Activated CD8-positive, alpha-beta memory T cell treated with anti-CD3 and anti-CD28 coated beads, Interleukin-2, amount 50 U/mL, for 48 hours (primary cell): ENCODE results near the gene BRINP1.
A peak's percentile ranks its signal among the peaks of the same experiment; 100 is the strongest.

Experiments
- DNase-seq: peaks from one replicate; pipeline ENCODE4 v3.0.0-alpha.2; 2020

BRINP1 gene, protein sequence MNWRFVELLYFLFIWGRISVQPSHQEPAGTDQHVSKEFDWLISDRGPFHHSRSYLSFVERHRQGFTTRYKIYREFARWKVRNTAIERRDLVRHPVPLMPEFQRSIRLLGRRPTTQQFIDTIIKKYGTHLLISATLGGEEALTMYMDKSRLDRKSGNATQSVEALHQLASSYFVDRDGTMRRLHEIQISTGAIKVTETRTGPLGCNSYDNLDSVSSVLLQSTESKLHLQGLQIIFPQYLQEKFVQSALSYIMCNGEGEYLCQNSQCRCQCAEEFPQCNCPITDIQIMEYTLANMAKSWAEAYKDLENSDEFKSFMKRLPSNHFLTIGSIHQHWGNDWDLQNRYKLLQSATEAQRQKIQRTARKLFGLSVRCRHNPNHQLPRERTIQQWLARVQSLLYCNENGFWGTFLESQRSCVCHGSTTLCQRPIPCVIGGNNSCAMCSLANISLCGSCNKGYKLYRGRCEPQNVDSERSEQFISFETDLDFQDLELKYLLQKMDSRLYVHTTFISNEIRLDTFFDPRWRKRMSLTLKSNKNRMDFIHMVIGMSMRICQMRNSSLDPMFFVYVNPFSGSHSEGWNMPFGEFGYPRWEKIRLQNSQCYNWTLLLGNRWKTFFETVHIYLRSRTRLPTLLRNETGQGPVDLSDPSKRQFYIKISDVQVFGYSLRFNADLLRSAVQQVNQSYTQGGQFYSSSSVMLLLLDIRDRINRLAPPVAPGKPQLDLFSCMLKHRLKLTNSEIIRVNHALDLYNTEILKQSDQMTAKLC

DNA sequence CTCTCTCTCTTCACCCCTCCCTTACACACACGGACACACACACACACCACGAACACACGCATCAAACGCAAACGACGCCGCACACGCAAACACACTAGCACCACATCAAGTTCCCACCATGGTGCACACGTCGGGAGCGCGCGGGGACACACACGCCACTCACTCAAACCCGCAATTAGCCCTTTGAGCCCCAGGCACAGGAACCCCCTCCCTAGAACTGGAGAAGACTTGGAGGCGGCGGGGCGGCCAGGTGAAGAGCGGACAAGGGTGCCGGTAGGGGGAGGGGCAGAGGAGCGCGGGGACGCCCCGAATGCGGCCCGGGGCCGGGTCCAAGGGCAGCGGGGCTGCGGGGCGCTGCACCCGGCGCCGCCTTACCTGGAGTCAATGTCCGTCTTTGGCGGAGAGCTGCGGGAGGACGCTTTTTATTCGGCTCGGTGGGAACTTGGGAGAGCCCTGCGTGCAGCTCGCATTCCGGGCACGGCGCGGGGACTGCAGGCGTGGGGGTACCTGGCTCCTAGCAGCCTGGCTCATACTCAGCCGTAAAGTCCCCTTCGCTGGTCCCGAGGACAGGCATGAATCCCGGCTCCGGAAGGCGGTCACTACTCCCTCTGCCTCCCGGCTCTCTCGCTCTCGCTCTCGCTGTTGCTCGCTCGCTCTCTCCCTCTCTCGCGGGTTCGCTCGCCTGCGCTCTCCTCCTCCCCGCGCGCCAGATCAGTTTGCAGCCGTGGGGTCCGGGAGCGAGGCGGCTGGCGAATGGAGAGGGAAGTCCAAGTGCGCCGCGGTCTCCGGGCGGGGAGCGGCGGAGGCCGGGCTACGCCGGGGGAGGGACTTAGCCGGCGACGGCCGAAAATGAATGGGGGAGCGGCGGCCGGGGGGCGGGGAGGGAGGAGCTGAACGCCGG is at the start of gene BRINP1:
BRINP1 (minus strand) TSS at position 755 of the 901 bp plus-strand sequence. CDS start 56,080 bp downstream, outside the sequence.
- no peak for DNase-seq

DNA sequence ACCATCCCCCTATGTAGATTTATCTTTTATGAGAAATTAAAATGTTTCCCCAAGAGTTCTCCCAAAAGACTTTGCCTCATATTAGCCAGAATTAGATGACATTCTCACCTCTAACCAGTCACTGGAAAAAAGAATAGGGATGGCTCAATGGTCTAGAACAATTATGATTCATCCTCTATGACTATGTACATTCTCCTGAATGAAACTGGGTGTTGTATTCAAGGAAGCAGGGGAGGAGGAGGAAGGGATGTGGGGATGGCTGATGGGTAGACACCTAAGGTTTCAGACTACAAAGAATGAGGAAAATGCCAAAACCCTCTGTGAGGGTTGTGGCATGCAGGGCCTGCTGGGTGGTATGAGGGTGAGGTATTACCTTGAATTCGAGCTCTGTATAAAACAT is 49.5 kb upstream of the BRINP1 start:
- DNase-seq = no peak

DNA sequence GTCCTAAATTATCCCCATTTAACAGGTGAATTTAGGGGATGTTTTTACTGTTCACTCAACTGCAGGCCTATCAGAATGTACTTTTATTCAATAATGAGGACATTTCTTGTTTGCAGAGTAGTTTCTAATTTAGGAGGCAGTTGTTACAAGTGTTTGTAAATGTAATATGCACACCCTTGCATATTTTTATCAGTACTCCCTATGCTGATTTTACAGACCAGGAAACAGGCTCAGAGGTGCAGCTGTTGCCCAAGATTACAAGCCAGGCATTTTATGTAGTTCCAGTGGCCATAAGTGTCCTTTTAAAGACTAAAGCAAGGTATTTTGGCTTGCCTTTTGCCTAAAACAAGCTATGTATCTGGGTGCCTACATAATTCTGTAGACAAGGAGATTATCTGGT is 47.6 kb upstream of the BRINP1 start:
- no peak for DNase-seq

DNA sequence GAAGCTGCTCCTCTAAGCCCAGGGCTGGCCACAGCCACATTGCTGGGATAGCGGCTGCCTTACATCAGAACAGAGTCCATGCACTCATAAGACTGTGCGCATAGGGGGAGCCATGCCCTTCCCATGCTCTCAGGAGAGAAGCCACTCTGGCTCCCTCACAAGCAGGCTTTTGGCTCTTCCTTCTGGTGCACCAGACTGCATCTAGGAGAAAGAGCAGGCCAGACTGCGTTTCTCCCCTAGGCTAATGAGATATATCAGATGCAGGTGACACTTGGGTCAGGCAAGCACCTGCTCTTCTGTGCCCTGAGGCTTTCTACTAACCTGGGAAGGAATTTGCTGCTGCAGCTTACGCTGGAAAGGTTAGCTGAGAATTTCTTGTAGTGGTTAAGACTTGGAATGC is 43.2 kb upstream of the BRINP1 start:
- DNase-seq = no peak

DNA sequence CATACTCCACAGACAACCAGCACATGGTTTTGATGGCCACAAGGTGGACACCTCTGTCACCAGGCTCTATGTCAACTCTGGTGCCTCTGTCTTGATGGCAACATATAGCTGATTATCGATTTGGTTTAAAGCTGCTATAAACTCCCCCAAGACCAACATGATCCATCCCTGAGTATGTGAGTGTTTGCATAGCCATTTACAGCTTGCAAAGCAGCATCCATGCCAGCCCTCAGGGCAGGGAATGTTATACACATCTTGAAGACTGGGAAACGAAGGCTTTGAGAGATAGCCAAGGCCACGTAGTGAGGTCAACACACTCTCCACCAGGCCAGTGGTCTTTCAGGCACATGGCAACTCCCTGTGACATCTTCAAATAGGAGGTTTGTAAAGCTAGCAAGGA is 40.3 kb upstream of the BRINP1 start:
- no peak for DNase-seq

DNA sequence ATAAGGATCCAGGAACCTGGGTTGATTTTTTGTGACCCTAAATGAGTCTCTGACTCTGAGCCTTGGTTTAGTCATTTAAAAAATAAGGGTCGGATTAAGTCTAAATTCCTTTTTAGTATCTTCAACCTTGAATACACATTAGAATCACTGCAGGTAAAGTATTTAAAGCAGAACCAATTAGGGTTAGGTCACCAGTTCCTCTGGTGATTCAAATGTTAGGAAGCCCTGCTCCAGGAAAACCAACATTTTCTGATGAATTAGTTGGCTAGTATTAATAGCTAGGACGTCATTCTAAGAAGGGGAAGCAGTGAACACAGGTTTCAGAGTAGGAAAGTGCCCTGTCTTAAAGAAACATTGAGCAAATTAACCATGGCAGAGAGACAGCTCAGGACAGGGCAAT is 31.4 kb upstream of the BRINP1 start:
- no peak for DNase-seq

DNA sequence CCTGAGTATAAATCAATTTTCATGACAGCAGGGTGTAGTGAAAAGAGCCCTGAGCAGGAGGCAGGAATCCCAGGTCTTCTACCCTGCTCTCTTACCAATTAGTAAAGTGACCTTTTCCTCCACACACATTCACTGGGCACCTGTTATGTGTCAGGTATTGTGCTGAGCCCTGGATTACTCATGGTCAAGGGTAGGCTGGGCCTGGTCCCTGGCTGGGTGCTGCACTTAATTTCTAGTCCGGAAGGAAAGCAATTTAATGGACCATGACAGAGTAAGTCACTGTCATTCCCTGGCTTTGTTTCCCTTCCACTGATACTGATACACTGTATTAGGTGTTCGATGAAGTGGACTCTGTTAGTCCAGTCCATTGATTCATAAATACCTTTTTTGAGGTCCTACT is 29.1 kb upstream of the BRINP1 start:
- DNase-seq = no peak

DNA sequence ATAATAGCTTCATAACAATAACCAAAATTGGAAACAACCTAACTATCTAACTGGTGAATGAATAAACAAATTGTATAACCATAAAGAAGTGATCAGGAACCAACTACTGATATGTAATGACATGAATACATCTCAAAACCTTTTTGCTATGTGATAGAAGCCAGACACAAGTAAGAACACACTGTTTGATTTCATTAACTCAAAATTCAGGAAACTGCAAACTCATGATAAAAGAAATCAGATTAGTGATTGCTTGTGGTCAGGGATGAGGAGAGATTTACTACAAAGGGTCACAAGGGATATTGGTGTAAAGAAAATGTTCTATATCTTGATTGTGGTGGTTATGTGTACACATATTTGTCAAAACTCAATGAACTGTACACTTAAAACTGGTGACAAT is 22.6 kb upstream of the BRINP1 start:
- no peak for DNase-seq

DNA sequence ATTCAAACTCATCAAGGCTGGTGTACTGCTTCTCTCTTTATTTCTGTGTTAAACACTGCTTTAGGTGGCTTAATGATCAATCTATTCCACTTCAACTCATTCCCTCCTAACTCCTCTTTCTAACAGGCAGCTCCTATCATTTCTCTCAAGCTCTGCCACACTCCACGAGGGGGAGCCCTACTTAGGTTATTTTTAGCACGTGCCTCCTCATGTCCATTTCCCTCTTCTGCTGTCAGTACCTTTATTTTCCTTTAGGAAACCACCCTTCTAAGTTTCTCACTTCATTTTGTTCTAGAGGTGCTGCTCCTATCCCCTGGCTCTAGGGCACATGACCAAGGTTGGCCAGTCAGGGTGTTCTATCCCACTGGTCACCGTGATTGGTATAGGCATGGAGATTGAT is 6.7 kb upstream of the BRINP1 start:
- DNase-seq = no peak

DNA sequence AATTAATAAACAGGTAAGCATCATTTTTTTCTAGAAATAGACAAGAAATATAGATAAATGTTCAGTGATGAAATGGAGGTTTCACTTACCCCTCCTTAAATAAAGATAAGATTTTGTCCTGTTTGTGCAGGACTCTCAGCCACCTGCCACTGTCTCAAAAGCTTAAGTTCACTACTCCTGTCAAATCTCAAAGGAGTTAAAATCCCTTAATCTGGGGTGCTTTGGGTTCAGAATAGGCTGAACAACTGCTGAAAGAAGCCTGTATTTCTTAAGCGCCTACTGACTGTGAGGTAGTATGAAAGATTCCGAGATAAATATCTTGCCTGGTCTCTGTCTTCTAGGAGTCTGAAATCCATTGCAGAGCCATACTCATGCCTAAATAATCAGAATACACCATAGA is 3.7 kb upstream of the BRINP1 start:
- no peak for DNase-seq

DNA sequence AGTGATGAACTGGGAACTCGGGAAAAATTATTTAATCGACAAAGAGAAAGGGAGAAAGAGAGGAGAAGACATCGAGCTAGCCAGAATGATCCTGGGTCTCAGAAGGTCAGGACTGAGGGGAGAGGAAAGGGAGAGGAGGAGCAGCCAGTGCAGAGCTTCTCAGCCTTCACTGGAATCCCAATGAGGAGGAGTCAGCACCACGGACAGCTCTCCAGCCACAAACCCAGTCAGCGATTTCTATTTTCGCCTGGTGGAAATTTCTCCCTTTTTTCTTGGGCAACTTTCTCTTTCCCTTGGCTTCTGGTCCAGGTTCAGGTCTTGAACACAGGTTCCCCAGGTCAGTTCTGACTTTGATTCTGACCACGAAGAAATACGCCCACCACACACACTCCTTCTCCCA is 1.6 kb upstream of the BRINP1 start:
- DNase-seq = peak; percentile 50

DNA sequence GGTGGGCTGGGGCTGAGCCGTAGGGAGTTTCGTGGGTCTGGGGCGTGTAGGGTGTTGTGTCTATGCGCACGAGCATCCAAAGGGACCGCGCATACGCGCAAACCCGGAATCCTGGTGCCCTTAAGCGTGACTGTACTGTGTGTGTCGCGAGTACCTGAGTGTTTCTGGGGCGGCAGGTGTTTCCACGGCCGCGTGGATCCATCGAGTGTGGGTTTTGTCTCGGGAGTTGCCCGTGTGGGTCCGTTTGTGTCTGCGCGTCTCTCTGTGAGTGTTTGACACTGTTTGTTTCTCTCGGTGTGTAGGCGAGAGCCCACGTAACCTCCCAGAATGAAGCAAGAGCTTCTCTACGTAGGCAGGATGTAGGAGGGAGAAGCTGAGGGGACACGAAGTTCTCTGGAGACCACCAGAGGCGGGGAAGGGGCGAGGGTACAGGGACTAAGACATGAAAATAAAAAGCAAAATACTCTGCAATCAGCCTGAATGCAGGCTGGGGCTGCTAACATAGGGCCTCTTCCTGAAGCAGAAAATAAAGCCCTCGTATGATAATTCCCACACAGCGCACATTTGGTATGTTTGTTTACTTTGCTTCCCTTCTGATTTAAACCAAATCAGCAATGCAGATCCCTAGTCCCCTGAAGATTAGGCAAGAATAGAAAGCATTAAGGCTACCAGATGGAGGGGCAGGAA is 588 bp upstream of the BRINP1 start:
- no peak for DNase-seq

DNA sequence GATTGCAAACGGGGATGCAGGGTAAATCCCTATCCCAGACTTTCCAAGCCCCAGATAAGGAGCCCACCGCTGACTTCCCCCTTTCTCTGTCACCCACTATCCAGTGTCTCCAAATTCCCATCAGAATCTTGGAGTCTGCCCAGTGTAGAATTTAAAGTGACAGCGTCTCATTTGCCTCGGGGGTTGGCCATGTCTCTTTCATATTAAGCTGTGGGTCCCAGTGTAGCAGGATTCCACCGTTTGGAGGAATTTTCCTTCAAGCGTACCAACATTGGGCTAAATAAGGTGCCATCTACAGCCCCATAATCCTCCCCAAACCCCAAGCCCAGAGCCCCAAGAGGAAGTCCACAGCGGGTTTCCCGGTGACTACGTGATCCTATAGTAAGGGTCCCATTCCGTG is 1.1 kb downstream of the BRINP1 start:
- DNase-seq = no peak

DNA sequence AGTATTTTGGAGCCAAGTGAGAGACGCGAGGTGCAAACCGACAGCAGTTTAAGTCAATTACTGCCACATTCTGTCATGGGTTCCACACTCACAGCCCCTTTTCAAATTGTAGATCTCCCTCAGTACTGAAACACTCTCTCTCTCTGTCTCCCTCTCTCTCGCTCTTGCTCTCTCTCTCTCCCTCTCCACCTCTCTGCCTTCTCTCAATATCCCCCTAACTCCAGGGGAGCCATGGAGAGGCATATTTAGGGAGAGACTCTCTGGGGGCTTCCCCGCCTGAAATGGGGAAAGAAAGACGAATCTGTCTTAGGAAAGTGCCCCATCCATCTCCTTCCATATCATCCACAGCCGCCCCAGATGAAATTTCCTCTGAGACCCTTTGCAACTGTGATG is 1.6 kb downstream of the BRINP1 start:
- DNase-seq = no peak

DNA sequence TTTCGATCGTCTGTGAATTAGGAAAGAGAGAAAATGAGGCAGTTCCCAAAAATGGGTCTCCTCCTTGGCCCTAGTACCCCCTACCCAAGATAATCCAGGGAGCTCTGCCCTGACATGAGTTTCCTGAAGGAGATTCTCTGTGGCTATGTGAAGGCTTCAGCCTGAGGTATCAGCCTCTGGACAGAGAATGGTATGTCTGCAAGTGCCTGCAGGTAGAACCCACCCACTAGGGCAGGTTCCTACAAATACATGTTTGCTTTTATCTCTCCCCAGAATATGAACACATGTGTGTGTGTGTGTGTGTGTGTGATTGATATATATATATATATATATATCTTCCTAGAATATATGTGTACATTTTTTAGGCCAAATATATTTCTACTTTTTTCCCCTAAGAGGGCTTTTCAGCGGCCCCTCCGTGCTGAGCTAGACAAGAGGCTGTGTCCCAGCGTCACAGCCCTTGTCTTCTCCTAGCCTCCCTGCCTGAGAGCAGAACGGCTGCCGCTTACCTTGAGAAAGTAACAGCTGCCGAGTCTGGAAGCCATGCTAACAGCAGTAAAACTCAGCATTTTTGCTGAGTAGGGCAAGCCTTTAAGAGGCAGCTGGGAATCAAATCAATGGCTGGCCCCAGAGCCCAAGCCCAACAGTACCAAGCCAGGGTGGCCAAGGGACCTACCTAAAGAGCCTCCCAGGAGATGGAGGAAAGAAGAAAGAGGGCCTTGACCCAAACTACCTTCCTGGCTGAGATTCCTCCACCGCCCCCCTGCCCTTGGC is 2.1 kb downstream of the BRINP1 start:
- DNase-seq = no peak

DNA sequence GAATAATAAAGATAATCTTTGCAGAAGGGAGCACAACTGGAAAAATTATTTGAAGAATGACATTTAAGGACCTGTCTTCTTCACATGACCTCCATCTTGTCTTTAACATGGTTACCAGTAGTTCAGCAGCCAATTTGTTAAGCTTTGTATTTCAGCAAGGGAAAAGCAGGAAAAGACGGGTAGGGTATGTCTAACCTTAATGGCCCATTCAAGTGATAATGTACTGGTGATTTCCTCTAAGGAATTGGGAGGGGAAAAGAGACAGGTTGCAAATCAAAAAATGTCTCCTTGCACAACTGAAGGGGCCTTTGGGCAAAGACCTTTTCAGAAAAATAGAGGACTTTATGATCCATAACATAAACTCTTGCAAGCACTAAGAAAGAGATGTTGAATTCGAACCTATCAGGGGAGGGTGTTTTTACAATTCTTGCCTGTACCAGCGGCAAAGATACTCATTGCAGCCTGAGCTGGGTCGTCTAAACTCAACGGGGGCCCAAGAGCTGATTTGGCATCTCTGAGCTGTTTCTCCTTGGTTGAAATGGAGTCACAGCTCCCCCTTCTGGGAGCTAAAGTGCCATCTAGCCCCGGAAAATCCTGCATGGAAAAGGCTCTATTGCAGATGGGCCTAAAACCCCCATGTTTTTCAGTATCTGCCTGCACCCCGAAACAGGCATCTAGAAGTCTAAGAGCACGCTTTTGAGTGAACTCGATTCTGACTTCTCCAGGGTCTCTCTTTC is 3.8 kb downstream of the BRINP1 start:
- no peak for DNase-seq

DNA sequence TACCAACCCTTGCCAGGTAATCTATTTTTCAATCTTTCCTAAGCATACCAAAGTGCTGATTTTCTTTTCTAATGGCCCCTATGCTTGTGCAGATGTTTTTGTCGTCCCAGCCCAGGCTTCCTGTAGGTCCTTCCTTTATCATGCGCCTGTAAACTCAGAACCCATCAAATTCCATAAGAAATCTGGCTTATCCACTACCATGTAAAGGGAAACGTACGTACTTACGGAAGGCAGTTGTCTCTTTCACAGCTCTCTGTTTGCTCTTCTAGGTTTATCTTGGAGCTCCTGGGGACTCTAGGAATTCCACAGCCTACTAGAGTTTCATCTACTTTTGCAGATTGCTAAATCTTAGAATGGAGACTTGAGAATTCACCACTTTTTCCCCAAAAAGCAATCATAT is 9.0 kb downstream of the BRINP1 start:
- no peak for DNase-seq

DNA sequence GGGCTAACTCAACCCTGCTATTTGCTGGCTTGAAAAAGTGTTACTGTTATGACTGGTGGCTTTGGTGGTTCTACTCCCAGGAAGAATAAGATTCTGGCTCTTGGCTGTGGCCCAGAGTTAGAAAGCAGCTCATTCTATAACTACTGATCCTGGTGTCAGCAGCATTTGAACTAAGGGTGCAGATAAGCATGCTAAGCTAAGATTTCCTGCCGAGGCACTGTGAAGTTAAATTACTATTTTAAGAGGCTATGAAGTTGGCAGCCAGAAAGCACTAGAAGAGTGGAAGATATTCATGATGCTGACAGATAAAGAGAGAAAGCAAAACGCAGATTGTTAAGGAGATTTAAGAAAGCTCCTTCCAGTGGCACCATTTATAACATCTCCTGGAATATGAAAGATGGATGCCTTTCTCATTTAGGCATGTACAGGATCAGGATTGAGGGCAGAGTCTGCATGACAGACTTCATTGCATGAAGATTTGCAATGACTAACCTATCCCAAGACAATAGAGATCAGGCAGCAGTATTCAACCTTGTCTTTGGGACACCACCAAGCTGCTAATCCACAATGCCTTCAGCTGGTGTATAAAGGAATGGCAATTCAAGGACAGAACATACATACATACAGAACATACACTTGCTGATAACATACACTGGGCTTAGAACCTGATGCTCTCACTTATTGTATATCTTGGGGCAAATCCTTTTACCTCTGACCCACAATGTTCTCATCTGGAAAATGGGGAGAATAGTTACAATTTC is 11.7 kb downstream of the BRINP1 start:
- DNase-seq = no peak

DNA sequence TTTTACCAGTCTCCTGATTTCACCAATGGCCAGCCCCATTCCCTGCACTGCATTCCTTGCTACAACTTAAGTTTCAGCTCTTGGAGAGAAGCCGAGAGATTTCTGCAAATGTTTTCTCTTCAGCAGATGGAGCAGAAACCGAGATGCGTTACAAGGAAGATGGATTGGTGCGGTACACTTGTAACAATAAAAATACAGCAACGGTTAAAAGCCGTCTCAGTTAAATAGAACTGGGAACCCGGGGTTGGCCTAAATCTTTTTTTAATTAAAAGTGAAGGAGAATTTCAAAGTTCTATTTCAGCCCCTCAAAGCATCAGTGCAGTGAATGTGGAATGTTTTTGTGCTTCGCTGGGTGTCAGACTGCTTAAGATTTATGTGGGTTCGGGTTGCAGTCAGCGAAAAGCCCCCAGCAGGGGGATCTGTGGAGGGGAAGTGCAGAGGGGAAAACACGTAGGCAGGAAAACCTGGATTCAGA is 19.8 kb downstream of the BRINP1 start:
- no peak for DNase-seq
